Gastroesophageal sphincter (tissue), 3 donors: ENCODE results near the gene RANBP10.

ENCODE experiments used
- EP300 ChIP-seq: sonication (generic); formaldehyde crosslinking; IDR thresholded peaks from one replicate; pipeline ENCODE4 v1.6.1; 2017; ENCODE audit warnings: antibody characterized with exemption, mild to moderate bottlenecking
- POLR2A ChIP-seq, 2 donors: fragments of 450-650 bp; IDR thresholded peaks; one replicate each; pipeline ENCODE4 v1.6.1; 2017; ENCODE audit warnings: antibody characterized with exemption in 2 of 2, mild to moderate bottlenecking in 2 of 2, moderate library complexity in 1 of 2
- TF ChIP-seq, protein P1 (sequence below), 4 experiments: fragments of 200-600 bp in 2 of 4; fragments of 450-650 bp in 2 of 4; sonication (generic) in 1 of 4; IDR thresholded peaks; one replicate each; pipeline ENCODE4 v1.5.1; 2017 to 2019; ENCODE audit warnings: antibody characterized with exemption in 4 of 4, mild to moderate bottlenecking in 2 of 4, moderate library complexity in 2 of 4

DNA sequence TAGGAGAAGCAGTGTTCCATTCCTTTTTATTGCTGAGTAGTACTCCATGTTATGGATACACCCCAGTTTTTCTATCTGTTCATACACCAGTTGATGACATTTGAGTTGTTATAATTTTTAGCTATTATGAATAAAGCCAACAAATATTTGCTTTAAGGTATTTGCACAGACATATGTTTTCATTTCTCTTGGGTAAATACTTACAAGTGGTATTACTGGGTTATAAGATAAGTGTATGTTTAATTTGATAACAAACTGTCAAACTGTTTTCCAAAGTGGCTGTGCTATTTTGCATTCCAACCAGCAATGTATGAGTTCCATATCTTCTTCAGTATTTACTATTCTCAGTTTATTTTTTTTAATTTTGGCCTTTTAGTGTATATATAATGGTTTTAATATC is 59.5 kb downstream of the RANBP10 start:
- TF ChIP-seq, protein P1, sequence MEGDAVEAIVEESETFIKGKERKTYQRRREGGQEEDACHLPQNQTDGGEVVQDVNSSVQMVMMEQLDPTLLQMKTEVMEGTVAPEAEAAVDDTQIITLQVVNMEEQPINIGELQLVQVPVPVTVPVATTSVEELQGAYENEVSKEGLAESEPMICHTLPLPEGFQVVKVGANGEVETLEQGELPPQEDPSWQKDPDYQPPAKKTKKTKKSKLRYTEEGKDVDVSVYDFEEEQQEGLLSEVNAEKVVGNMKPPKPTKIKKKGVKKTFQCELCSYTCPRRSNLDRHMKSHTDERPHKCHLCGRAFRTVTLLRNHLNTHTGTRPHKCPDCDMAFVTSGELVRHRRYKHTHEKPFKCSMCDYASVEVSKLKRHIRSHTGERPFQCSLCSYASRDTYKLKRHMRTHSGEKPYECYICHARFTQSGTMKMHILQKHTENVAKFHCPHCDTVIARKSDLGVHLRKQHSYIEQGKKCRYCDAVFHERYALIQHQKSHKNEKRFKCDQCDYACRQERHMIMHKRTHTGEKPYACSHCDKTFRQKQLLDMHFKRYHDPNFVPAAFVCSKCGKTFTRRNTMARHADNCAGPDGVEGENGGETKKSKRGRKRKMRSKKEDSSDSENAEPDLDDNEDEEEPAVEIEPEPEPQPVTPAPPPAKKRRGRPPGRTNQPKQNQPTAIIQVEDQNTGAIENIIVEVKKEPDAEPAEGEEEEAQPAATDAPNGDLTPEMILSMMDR (IDR thresholded peaks at IDR 0.05), result no peak
- TF ChIP-seq POLR2A (IDR thresholded peaks at IDR 0.05) (no peak), EP300 (no peak)
